T-helper 1 cell (primary cell): Measurements from ENCODE around the gene ANKMY1.
A peak's percentile ranks its signal among the peaks of the same experiment; 100 is the strongest.

Source experiments
- DNase-seq, 5 donors: peaks; one replicate each; pipeline ENCODE4 v3.0.0-alpha.2; 2012 to 2020

Gene ANKMY1

GRCh38 chr2:240579071-240579762 lies 21.4 kb upstream of the ANKMY1 start:
- DNase-seq = peak in 1 of 5 donors; percentile 5

DNA sequence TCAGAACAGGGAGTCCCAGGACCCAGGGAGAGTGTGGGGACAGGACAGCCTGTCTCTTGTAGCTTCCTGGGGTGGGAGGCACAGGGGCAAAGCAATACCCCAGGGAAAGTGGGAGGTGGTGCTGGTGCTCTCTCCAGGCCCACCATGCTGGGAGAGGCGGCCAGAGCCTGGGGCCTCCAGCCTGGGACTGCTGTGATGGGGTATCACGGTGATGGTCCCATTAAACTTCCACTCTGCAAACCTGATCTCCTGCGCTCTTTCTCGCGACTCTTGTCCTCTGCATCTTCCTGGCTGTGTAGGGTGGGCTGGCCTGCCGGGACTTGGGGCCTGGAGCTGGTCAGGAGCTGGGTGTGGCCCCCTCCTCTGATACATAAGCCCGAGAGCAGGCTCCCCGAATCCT lies 20.7 kb upstream of the ANKMY1 start:
- DNase-seq = peak in 1 of 5 donors; percentile 2

DNA sequence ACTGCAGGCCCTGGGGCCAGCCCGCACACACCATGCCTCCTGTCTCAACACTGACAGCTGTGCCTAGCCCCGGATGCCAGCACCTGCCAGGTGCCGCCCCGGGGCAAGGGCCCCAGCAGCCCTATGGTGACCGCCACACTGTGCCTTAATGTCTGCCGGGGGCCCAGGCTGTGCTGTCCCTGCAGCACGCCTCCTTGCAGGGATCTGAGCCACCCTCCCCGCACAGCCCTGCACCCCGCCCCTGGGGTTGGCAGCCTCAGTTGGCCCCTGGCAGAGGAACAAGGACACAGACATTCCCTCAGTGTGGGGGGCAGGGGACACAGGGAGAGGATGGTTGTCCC lies 20.3 kb upstream of the ANKMY1 start:
- DNase-seq = no peak

DNA sequence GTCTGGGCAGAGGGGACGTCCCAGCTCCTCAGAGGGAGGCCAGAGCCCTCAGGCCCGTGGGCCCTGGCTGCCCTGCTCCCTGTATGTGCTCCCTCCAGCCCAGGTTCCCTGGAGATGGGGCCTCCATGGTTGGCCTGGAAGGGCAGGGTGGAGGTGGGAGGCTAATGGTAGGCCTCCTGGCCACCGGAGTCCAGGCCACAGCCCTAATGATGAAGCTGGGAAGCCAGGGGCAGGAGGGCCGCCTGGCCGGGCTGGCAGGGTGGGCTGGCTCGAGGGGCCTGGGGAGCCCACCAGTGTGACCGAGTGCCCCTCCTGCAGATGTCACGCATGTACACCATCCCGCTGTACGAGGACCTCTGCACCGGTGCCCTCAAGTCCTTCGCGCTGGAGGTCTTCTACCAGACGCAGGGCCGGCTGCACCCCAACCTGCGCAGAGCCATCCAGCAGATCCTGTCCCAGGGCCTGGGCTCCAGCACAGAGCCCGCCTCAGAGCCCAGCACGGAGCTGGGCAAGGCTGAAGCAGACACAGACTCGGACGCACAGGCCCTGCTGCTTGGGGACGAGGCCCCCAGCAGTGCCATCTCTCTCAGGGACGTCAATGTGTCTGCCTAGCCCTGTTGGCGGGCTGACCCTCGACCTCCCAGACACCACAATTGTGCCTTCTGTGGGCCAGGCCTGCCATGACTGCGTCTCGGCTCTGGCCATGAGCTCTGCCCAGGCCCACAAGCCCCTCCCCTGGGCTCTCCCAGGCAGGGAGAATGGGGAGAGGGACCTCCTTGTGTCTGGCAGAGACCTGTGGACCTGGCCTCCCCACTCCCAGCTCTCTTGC lies 19.7 kb upstream of the ANKMY1 start:
- no peak for DNase-seq

GRCh38 chr2:240576436-240577205 lies 18.8 kb upstream of the ANKMY1 start:
- no peak for DNase-seq

GRCh38 chr2:240576036-240576435 lies 18.2 kb upstream of the ANKMY1 start:
- DNase-seq = no peak

DNA sequence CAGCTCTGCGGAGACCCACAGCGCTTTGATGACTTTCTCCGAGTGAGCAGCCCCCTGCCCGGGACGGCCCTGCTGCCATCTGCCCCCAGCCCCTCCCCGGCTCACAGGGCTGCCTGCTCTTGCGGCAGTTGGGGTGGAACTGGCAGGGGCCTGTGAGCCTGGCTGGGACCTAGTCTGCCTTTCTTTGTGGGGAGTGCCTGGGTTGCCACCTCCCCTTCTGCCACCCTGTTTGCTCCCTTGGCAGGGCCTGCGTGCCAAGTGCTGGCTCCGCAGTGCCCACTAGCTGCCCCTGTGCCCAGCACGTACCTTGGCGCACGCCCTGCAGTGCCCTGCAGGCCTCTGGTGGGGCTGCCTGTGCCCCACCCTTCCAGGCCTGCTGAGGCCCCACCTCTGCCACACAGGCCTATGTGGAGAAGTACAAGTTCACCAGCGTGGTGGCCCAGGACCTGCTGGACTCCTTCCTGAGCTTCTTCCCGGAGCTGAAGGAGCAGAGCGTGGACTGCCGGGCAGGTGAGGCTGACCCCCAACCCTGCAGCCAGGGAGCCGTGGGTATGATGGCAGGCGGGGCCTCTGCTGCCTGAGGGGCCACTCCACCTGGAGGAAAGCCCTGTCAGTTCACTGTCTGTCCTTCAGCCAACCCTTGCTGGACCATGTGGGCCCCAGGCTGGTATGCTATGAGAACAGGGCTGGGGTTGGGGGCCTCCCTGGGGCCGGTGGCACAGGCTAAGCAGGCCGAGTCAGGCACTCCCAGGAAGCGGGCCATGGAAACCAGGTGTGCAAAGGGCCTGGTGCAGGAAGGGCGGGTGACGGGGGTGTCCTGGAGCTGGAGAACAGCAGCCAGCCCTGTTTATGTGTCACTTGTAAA lies 17.5 kb upstream of the ANKMY1 start:
- DNase-seq = no peak

DNA sequence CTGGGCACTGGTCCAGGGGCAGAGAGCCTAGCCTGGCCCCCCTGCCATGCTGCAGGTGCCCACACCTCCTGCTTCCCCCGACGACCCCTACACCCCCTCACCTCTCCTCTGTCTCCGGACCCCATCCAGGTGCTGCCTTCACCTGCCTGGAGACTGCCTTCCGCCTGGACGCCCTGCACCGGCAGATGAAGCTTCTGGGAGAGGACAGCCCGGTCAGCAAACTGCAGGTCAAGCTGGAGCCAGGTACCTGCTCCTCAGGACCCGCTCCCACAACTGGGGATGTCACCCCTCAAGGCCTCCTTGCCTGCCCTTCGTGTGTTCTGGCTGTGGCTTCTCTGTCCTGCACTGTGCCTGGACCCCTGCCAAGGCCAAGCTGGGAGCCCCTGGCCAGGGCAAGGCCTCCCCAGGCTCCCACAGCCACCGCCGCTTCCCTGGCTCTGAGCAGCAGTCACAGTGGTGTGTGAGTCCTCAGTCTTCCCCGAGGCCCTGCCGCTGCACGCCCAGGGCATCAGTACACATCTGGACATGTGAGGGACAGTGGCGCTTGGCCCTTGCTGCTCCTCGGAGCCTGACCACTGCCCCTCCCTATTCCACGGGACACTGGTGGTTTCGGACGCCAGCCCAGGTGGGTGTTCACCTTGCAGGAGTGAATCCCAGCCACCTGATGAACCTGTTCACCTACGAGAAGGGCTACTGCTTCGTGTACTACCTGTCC lies 16.8 kb upstream of the ANKMY1 start:
- no peak for DNase-seq

- no peak for DNase-seq
Measured at GRCh38 chr2:240573516-240574385, 16.0 kb upstream of the ANKMY1 start.

DNA sequence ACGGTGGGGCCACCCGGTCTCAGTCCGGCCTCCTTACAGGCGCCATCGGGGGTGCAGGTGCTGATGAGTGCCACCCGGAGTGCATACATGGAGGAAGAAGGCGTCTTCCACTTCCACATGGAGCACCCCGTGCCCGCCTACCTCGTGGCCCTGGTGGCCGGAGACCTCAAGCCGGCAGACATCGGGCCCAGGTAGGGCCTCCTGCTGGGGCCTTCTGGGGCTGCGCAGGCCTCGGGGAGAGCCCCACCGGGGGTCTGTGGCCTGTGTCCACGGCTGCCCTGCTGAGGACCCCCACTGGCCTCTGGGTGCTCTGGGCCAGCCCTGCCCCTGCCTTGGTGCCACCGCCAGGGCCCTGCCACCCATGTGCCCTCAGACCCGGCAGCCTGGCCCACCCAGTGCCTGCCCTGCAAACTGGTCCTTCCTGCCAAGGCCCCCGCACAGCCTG lies 15.3 kb upstream of the ANKMY1 start:
- no peak for DNase-seq

DNA sequence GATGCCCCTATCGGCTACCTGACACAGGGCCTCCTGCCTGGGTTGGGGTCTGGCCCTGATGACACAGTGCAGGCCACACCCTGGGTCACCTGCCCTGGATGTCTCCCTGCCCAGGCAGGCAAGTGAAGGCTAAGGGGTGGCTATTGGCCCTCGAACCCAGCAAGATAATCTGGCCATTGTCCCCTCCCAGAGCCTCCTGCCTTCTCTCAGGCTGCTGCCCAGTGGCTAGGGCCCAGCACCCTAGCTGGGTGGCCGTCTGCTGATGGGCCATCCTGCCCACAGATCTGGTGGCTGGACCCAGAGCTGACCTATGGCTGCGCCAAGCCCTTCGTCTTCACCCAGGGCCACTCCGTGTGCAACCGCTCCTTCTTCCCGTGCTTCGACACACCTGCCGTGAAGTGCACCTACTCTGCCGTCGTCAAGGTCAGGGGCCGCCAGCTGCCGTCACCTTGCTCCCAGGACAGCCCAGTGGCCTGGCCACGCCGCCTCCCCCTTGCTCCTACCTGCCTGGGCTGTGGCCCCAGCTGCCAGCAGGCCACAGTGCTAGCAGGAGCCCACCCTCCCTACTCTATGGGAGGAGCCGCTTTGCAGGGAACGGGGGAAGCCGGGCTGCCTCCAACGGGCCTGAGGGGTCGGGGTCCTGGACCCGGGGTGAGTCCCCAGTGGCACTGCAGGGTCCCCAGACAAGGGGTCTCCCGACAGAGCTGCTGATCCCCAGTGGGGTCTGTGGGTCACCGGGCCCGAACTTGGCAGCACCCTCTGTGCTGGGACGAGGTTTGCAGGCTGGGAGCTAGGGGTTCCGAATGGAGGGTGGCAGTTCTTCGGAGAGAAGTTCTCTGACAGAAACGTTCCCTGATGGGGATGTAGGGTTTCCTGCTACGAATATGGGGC lies 14.6 kb upstream of the ANKMY1 start:
- DNase-seq = no peak

- peak in 1 of 5 donors; percentile 8 for DNase-seq
Measured at GRCh38 chr2:240571314-240571973, 13.7 kb upstream of the ANKMY1 start.

DNA sequence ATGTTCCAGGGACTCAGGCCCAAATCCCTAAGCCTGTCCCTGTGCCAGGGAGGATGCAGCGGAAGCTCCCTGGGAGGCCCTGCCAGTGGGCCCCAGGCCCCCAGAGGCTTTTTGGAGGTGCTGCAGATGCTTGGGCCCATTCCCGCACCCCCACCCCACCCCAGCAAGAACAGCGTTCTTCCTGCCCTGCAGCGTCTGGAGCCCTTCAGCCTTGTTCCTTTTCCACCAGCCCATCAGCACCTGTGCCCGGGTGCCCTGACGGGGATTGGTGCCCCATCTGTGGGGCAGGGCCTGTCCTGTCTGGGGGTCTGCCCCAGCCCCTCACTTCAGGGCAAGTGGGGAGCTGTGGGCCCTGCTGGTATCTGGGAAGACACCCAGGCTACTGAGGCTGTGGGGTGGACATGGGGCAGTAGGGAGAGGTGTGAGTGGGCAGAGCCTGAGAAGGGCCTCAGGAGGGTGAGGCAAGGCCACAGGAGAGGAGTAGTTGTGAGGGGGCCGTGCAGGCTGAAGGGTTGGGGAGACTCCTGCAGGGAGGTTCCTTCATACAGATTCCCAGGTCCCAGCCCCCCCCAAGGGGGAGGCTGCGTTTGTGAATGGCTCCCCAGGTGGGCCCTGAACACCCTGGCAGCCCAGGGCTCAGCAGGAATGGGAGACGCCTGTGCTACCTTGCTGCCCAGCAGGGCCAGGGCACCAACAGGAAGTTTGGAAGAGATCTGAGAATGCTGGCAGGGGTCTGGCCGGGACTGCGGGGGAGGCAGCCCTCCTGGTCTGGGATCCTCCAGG lies 12.9 kb upstream of the ANKMY1 start:
- peak in 1 of 5 donors; percentile 6 for DNase-seq

- DNase-seq = peak in 1 of 5 donors; percentile 8
Measured at GRCh38 chr2:240569998-240570530, 12.3 kb upstream of the ANKMY1 start.

GRCh38 chr2:240569523-240569997 lies 11.8 kb upstream of the ANKMY1 start:
- DNase-seq = peak in 1 of 5 donors; percentile 9

GRCh38 chr2:240568678-240569522 lies 11.1 kb upstream of the ANKMY1 start:
- peak; percentile 37 to 69 (median 43) for DNase-seq
